GM19372 (cell line): ENCODE results near the gene KCTD3.

Source experiments
- ATAC-seq: cut with Tn5 transposase; IDR thresholded peaks from one replicate; pipeline ENCODE4 v1.9.1; 2021; ENCODE audit warnings: mild to moderate bottlenecking, low read depth, moderate library complexity; ENCODE audit not compliant: unreplicated experiment

Gene KCTD3

GRCh38 chr1:215603319-215603718 lies 36.2 kb downstream of the KCTD3 start:
- ATAC-seq: no peak

GRCh38 chr1:215605011-215605621 lies 38.0 kb downstream of the KCTD3 start:
- ATAC-seq: no peak

- no peak for ATAC-seq
Observed at GRCh38 chr1:215606036-215606435, 38.9 kb downstream of the KCTD3 start.

GRCh38 chr1:215606564-215607168 lies 39.6 kb downstream of the KCTD3 start:
- peak; percentile 62 for ATAC-seq

GRCh38 chr1:215607412-215607811 lies 40.3 kb downstream of the KCTD3 start:
- ATAC-seq: no peak

GRCh38 chr1:215608646-215609045 lies 41.5 kb downstream of the KCTD3 start:
- ATAC-seq: no peak

- no peak for ATAC-seq
Observed at GRCh38 chr1:215612391-215612790, 45.3 kb downstream of the KCTD3 start.

- no peak for ATAC-seq
Observed at GRCh38 chr1:215617979-215618378, 50.9 kb downstream of the KCTD3 start.

- ATAC-seq: no peak
Observed at GRCh38 chr1:215623162-215623561, 56.1 kb downstream of the KCTD3 start.

- ATAC-seq: no peak
Observed at GRCh38 chr1:215625949-215626348, 58.8 kb downstream of the KCTD3 start.

GRCh38 chr1:215631040-215631439 lies 63.9 kb downstream of the KCTD3 start:
- ATAC-seq: no peak

GRCh38 chr1:215631489-215631888 lies 64.4 kb downstream of the KCTD3 start:
- ATAC-seq: no peak

GRCh38 chr1:215635827-215636226 lies 68.7 kb downstream of the KCTD3 start:
- ATAC-seq: no peak

GRCh38 chr1:215636258-215636965 lies 69.3 kb downstream of the KCTD3 start:
- no peak for ATAC-seq

- ATAC-seq: no peak
Observed at GRCh38 chr1:215637041-215637573, 70.0 kb downstream of the KCTD3 start.

GRCh38 chr1:215640429-215641148 lies 73.5 kb downstream of the KCTD3 start:
- no peak for ATAC-seq

GRCh38 chr1:215643592-215644321 lies 76.7 kb downstream of the KCTD3 start:
- no peak for ATAC-seq

GRCh38 chr1:215645182-215645581 lies 78.1 kb downstream of the KCTD3 start:
- no peak for ATAC-seq

GRCh38 chr1:215645861-215646260 lies 78.8 kb downstream of the KCTD3 start:
- ATAC-seq: no peak

- no peak for ATAC-seq
Observed at GRCh38 chr1:215647738-215648137, 80.6 kb downstream of the KCTD3 start.
